SK-N-SH (cell line): ENCODE data around the gene AVPR2. TPM values are rescaled to one million over a fixed set of nuclear protein-coding genes. Genes with fewer than 3 reads are reported as not detected.

Source experiments
- CTCF ChIA-PET: fragments of 300-600, 350-600 bp; formaldehyde crosslinking; extraction: SDS; loops from one replicate; lab custom pipeline; 2021; lab: Yijun Ruan, JAX
- POLR2A ChIA-PET: fragments of 350-600 bp; sonication (Branson Sonifier 250); formaldehyde crosslinking; extraction: SDS; loops from one replicate; lab custom pipeline; 2020; ENCODE audit warnings: antibody characterized with exemption, inconsistent platforms; lab: Yijun Ruan, JAX
- DNase-seq: peaks from one replicate; pipeline ENCODE4 v3.0.0; 2012
- H2AFZ ChIP-seq: fragments of 200-600 bp; sonication (generic); 2 replicates; pipeline ENCODE4 v1.8.1; 2016; ENCODE audit warnings: antibody characterized with exemption, mild to moderate bottlenecking, low read depth
- H3F3A ChIP-seq: fragments of 200-600 bp; sonication (generic); replicated peaks from 2 replicates; pipeline ENCODE3; 2016; ENCODE audit warnings: antibody characterized with exemption, mild to moderate bottlenecking; ENCODE audit not compliant: insufficient read depth
- H3K27ac ChIP-seq, 2 experiments: fragments of 200-500 bp in 1 of 2; fragments of 200-600 bp in 1 of 2; sonication (Bioruptor generic) in 1 of 2; sonication (generic), shearing (Covaris generic) in 1 of 2; 2 replicates each; pipeline versions ENCODE4 v1.5.1 to v1.6.1; 2014 to 2016; ENCODE audit warnings: low read depth in 2 of 2, inconsistent platforms in 1 of 2, low read length in 1 of 2, mild to moderate bottlenecking in 1 of 2, mixed read lengths in 1 of 2
- H3K27me3 ChIP-seq: fragments of 200-600 bp; sonication (generic), shearing (Covaris generic); 2 replicates; pipeline ENCODE4 v1.6.1; 2016; ENCODE audit warnings: mixed run types; ENCODE audit not compliant: insufficient read depth
- H3K36me3 ChIP-seq, 2 experiments: fragments of 200-500 bp in 1 of 2; fragments of 200-600 bp in 1 of 2; sonication (Bioruptor generic) in 1 of 2; sonication (generic) in 1 of 2; replicated peaks in 1 of 2; 2 replicates each; pipeline versions ENCODE3 to v1.5.1; 2014 to 2016; ENCODE audit warnings: low read length in 1 of 2, mild to moderate bottlenecking in 1 of 2; ENCODE audit not compliant: insufficient read depth in 2 of 2, control insufficient read depth in 1 of 2
- H3K4me1 ChIP-seq, 2 experiments: fragments of 200-500 bp in 1 of 2; fragments of 200-600 bp in 1 of 2; sonication (Bioruptor generic) in 1 of 2; sonication (generic), shearing (Covaris generic) in 1 of 2; 2 replicates each; pipeline versions ENCODE4 v1.5.1 to v1.6.1; 2014 to 2016; ENCODE audit warnings: low read depth in 1 of 2, low read length in 1 of 2, mixed run types in 1 of 2; ENCODE audit not compliant: insufficient read depth in 2 of 2, control insufficient read depth in 1 of 2
- H3K4me2 ChIP-seq: fragments of 200-600 bp; sonication (generic), shearing (Covaris generic); 2 replicates; pipeline ENCODE4 v1.6.1; 2017; ENCODE audit warnings: mixed run types
- H3K4me3 ChIP-seq, 2 experiments: fragments of 200-500 bp in 1 of 2; fragments of 200-600 bp in 1 of 2; sonication (Bioruptor generic) in 1 of 2; sonication (generic), shearing (Covaris generic) in 1 of 2; 2 replicates each; pipeline versions ENCODE4 v1.5.1 to v1.8.1; 2014 to 2016; ENCODE audit warnings: low read depth in 2 of 2, inconsistent platforms in 1 of 2, low read length in 1 of 2, mild to moderate bottlenecking in 1 of 2, mixed read lengths in 1 of 2, moderate library complexity in 1 of 2
- H3K79me2 ChIP-seq: fragments of 200-600 bp; sonication (generic); 2 replicates; pipeline ENCODE4 v1.8.1; 2017; ENCODE audit warnings: mild to moderate bottlenecking; ENCODE audit not compliant: insufficient read depth
- H3K9ac ChIP-seq: fragments of 200-600 bp; sonication (generic); 2 replicates; pipeline ENCODE4 v1.6.1; 2017; ENCODE audit warnings: mixed run types
- H3K9me2 ChIP-seq: fragments of 200-600 bp; sonication (generic); 2 replicates; pipeline ENCODE4 v1.6.1; 2017; ENCODE audit warnings: mixed run types
- H3K9me3 ChIP-seq: fragments of 200-600 bp; sonication (generic); 2 replicates; pipeline ENCODE4 v1.6.1; 2017; ENCODE audit warnings: mixed run types, mild to moderate bottlenecking, moderate library complexity
- H4K20me1 ChIP-seq: fragments of 200-600 bp; sonication (generic); 2 replicates; pipeline ENCODE4 v1.6.1; 2017; ENCODE audit warnings: mild to moderate bottlenecking, mixed run types; ENCODE audit not compliant: insufficient read depth
- EZH2phosphoT487 ChIP-seq: fragments of 200-600 bp; sonication (generic); IDR thresholded peaks from 2 replicates; pipeline ENCODE4 v1.6.1; 2017; ENCODE audit warnings: low read depth, mixed run types, mild to moderate bottlenecking, antibody characterized with exemption, moderate library complexity, borderline replicate concordance
- FOXJ3 ChIP-seq: sonication (generic); formaldehyde crosslinking; IDR thresholded peaks from 2 replicates; pipeline ENCODE4 v1.5.1; 2020; ENCODE audit warnings: mild to moderate bottlenecking, missing genetic modification reagents
- FOXM1 ChIP-seq: IDR thresholded peaks from 2 replicates; pipeline ENCODE4 v1.4.0; 2012; ENCODE audit warnings: low read depth, mild to moderate bottlenecking
- GATA2 ChIP-seq: sonication (generic); formaldehyde crosslinking; IDR thresholded peaks from 2 replicates; pipeline ENCODE4 v1.5.0; 2020; ENCODE audit warnings: mild to moderate bottlenecking, missing genetic modification reagents
- MEF2A ChIP-seq: IDR thresholded peaks from 2 replicates; pipeline ENCODE4 v1.4.0; 2012; ENCODE audit warnings: low read depth, borderline replicate concordance
- NRF1 ChIP-seq: IDR thresholded peaks from 2 replicates; pipeline ENCODE4 v1.6.1; 2012; ENCODE audit warnings: low read depth, mild to moderate bottlenecking, low read length
- POLR2AphosphoS5 ChIP-seq: IDR thresholded peaks from 2 replicates; pipeline ENCODE4 v1.6.1; 2012; ENCODE audit warnings: low read depth, low read length
- RAD21 ChIP-seq: IDR thresholded peaks from 2 replicates; pipeline ENCODE4 v1.6.1; 2012; ENCODE audit warnings: mild to moderate bottlenecking, low read length
- RCOR1 ChIP-seq: fragments of 150-350 bp; IDR thresholded peaks from 2 replicates; pipeline ENCODE4 v1.6.1; 2017; ENCODE audit warnings: antibody characterized with exemption, low read length
- REST ChIP-seq: IDR thresholded peaks from 2 replicates; pipeline ENCODE4 v1.6.1; 2012; ENCODE audit warnings: mild to moderate bottlenecking, low read depth, low read length, moderate library complexity
- RFX5 ChIP-seq: IDR thresholded peaks from 2 replicates; pipeline ENCODE4 v1.6.1; 2012; ENCODE audit warnings: mild to moderate bottlenecking, improper control_type of control experiment, low read length
- RXRA ChIP-seq: IDR thresholded peaks from 2 replicates; pipeline ENCODE4 v1.4.0; 2012; ENCODE audit warnings: low read depth, mild to moderate bottlenecking, borderline replicate concordance
- TCF12 ChIP-seq: IDR thresholded peaks from 2 replicates; pipeline ENCODE4 v1.4.0; 2012
- TEAD4 ChIP-seq: IDR thresholded peaks from 2 replicates; pipeline ENCODE4 v1.4.0; 2012; ENCODE audit warnings: mild to moderate bottlenecking, borderline replicate concordance; ENCODE audit not compliant: insufficient read depth
- YY1 ChIP-seq: IDR thresholded peaks from 2 replicates; pipeline ENCODE4 v1.4.0; 2012; ENCODE audit warnings: low read depth, mild to moderate bottlenecking
- WGBS: methylation state at CpG from one replicate; pipeline ENCODE4 v1.1.6; 2017; ENCODE audit warnings: low lambda C conversion rate; 5-methylcytosine and 5-hydroxymethylcytosine counted together
- polyA plus RNA-seq, 3 experiments: library from polyadenylated mRNA; depleted of rRNA; stranded (reverse); fragments of >200 nt; gene quantifications; 2 replicates each; pipeline ENCODE4 v1.2.3, GENCODE V29; 2012
- TF ChIP-seq, protein P1 (sequence below): fragments of 150-350 bp; IDR thresholded peaks from 2 replicates; pipeline ENCODE4 v1.6.1; 2017; ENCODE audit warnings: antibody characterized with exemption, low read length, low read depth, borderline replicate concordance
- TF ChIP-seq, protein P2 (sequence below): IDR thresholded peaks from 2 replicates; pipeline ENCODE4 v1.4.0; 2012; ENCODE audit warnings: low read depth

The AVPR2 gene
- polyA plus RNA-seq, 1 of the 3 experiments (the other 2 are of a cell fraction) = not detected

GRCh38 chrX:153919281-153919680, 14.8 kb downstream of the AVPR2 start:
- Histone ChIP-seq H3K27ac (no peak overlapping the region), H3F3A (no peaks in the 10 kb centered on the region), H3K79me2 (no peaks in the 10 kb centered on the region), H3K4me3 (no peak overlapping the region)
- TF ChIP-seq TEAD4 = no peak
- TF ChIP-seq TCF12 = no peak
- TF ChIP-seq RFX5 = no peak
- no peak for TF ChIP-seq GATA2 (CRISPR knock-in tag)
- no peak for TF ChIP-seq POLR2AphosphoS5
- TF ChIP-seq, protein P1, sequence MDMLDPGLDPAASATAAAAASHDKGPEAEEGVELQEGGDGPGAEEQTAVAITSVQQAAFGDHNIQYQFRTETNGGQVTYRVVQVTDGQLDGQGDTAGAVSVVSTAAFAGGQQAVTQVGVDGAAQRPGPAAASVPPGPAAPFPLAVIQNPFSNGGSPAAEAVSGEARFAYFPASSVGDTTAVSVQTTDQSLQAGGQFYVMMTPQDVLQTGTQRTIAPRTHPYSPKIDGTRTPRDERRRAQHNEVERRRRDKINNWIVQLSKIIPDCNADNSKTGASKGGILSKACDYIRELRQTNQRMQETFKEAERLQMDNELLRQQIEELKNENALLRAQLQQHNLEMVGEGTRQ = no peak
- no peak for TF ChIP-seq FOXJ3
- TF ChIP-seq, all 33 proteins: peak for 0
- Histone ChIP-seq H2AFZ (no peak overlapping the region), H3K9ac (no peak overlapping the region), H3K27me3 (peaks cover 52% of the 10 kb centered on the region), H3K4me2 (no peak overlapping the region), H3K36me3 (no peaks in the 10 kb centered on the region), H3K9me3 (no peaks in the 10 kb centered on the region), H4K20me1 (no peaks in the 10 kb centered on the region), H3K9me2 (no peaks in the 10 kb centered on the region), H3K4me1 (peaks cover 0 to 37% of the 10 kb centered on the region in 2 experiments; a peak in 1 of 4 replicates)
- ChIA-PET CTCF (interaction anchor here (1.0 to 12.9 kb wide), 2 partner anchors 10 to 33 kb away, joined by 3 to 130 read pairs; no protein-coding TSS in a partner anchor), POLR2A (no interaction called here)
- DNase-seq = no peak
- whole genome bisulfite sequencing = 42% methylated on average over 12 of the region's 13 CpGs

DNA sequence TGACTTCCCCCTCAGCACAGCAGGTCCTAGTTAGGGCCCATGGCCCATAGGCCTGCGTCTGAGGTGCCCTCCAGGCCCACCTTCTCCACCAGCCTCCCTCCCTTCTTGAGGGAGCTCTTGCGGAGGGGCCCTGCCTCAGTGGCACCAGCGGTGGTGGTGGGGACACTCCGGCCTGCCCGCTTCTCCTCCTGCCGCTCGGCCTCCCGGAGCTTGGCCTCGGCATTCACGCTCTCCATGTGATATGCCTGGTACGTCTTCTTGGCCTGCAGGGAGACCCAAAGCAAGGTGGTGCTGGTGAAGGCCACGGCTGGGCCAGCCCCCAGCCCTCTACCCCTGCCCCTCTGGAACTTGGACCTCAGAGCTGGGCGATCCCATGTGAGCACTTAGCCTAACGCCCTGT, 16.1 kb downstream of the AVPR2 start:
- no peak overlapping the region for H3K9ac ChIP-seq
- H3K79me2 ChIP-seq = no peaks in the 10 kb centered on the region
- H3K9me3 ChIP-seq = no peaks in the 10 kb centered on the region
- H3K27me3 ChIP-seq = peaks cover 44% of the 10 kb centered on the region
- no peaks in the 10 kb centered on the region for H3K36me3 ChIP-seq
- ChIA-PET POLR2A (interaction anchor here (1.1 to 2.9 kb wide), 3 partner anchors 10 to 42 kb away, joined by 3 to 9 read pairs (median 9); no protein-coding TSS in a partner anchor), CTCF (interaction anchor here (1.0 to 16.7 kb wide), 5 partner anchors 11 to 160 kb away, joined by 3 to 271 read pairs (median 5); partner anchors contain the start of gene RENBP)
- H3K4me3 ChIP-seq = no peak overlapping the region
- no peak for DNase-seq
- WGBS = 70% methylated on average over 10 of the region's 14 CpGs
- peak overlapping the region in 1 of 2 experiments; percentile 92; a peak in 2 of 4 replicates for H3K27ac ChIP-seq
- H3F3A ChIP-seq = peaks cover 8% of the 10 kb centered on the region
- H4K20me1 ChIP-seq = no peaks in the 10 kb centered on the region
- no peak overlapping the region for H3K4me2 ChIP-seq
- TF ChIP-seq FOXM1 (no peak), RXRA (no peak)
- peaks cover 0 to 46% of the 10 kb centered on the region in 2 experiments; a peak in 1 of 4 replicates for H3K4me1 ChIP-seq
- H3K9me2 ChIP-seq = no peaks in the 10 kb centered on the region
- no peak overlapping the region for H2AFZ ChIP-seq

DNA sequence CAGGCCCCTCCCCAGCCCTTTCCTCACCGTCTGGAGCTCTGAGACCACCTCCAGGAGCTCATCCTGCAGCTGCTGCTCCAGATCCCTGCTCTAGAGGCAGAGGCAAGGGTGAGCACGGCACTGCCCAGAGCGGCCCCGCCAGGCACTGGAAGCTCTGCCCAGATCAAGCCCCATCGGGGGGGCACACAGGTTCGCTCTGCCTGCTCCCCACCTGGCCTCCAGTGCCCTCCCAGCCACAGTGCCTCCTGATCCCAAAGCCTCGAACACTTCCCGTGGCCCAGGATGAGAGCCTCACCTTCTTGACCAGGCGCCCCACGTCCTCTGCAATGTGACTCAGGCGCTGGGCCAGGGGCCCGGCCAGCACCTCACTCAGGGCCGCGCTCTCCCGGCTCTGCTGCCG, 16.6 kb downstream of the AVPR2 start:
- Histone ChIP-seq H3K9me3 (no peaks in the 10 kb centered on the region), H3F3A (peaks cover 8% of the 10 kb centered on the region), H3K4me3 (no peak overlapping the region), H3K9me2 (no peaks in the 10 kb centered on the region), H3K4me2 (no peak overlapping the region), H3K4me1 (peaks cover 0 to 51% of the 10 kb centered on the region in 2 experiments; a peak in 1 of 4 replicates), H3K79me2 (no peaks in the 10 kb centered on the region), H4K20me1 (no peaks in the 10 kb centered on the region), H3K36me3 (no peaks in the 10 kb centered on the region), H2AFZ (no peak overlapping the region), H3K27ac (peak overlapping the region in 1 of 2 experiments; percentile 92; a peak in 2 of 4 replicates), H3K27me3 (peaks cover 44% of the 10 kb centered on the region), H3K9ac (no peak overlapping the region)
- ChIA-PET POLR2A (interaction anchor here (1.5 to 3.0 kb wide), 4 partner anchors 10 to 155 kb away, joined by 5 to 14 read pairs (median 9); partner anchors contain the start of genes IDH3G and SSR4), CTCF (interaction anchor here (0.9 to 16.7 kb wide), 9 partner anchors 12 to 161 kb away, joined by 3 to 271 read pairs (median 4); partner anchors contain the start of gene RENBP)
- 61% methylated on average over 12 of the region's 16 CpGs for WGBS
- DNase-seq = peak; percentile 47
- TF ChIP-seq YY1 (no peak), NRF1 (no peak), RAD21 (no peak), REST (no peak), RCOR1 (no peak), RXRA (no peak), FOXM1 (no peak), MEF2A (no peak), TCF12 (no peak), EZH2phosphoT487 (no peak), GATA2 (CRISPR knock-in tag) (no peak), RFX5 (no peak)
- TF ChIP-seq, protein P2, sequence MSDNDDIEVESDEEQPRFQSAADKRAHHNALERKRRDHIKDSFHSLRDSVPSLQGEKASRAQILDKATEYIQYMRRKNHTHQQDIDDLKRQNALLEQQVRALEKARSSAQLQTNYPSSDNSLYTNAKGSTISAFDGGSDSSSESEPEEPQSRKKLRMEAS = no peak
